ENCODE measurements around the gene MYL11.
"Not testable (repeated sequence)": the region's sequence is repeated elsewhere in the genome, so short reads cannot be mapped to it uniquely, and the experiment has no call there.

MYL11 gene

DNA sequence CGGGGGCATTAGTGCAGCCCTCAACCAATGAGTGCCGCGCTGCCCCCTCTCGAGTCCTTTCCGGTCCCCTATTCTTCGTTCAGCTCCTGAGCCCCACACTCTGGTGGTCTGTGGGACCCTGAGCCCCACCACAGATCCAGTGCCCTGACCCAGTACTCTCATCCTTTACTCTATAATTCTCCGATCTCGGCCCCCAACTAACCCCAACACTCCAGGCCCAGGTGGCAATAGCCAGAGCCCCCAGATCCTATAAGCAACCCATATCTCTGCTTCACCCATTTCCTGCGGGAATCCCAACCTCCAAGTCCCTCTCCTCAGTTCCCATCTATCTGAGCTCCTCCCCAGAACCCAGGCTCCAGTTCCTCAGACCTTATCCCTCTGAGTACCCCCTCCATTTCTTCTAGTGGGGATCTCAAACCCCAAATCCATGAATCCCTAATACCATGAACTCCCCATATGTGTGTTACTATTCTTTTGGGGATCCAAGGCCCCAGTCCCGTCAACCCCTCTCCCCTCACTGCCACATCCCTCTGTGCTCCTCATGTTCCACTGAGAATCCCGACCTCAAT is 3.3 kb upstream of the MYL11 start:
- DNase-seq (ENCODE audit: low read depth): no peak

DNA sequence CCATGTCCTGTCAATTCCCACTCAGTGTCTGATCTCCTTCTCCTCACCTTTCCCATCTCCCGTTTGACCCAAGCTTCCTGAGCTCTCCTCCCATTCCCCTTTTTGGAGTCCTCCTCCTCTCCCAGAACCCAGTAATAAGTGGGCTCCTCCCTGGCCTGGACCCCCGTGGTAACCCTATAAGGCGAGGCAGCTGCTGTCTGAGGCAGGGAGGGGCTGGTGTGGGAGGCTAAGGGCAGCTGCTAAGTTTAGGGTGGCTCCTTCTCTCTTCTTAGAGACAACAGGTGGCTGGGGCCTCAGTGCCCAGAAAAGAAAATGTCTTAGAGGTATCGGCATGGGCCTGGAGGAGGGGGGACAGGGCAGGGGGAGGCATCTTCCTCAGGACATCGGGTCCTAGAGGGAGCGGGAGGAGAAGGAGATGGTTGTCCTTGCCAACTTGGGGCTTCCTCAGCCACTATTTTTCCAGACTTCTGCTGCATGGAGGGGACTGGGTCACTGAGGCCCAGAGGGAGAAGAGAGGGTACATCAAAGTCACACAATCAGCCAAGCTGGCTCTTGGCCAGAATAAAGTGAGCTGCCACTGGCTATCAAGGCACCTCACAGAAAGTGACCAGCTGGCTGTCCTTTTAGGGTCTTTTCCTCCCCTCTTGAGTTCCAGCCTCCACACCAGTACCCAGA is 2.4 kb upstream of the MYL11 start:
- DNase-seq (ENCODE audit: low read depth): no peak

DNA sequence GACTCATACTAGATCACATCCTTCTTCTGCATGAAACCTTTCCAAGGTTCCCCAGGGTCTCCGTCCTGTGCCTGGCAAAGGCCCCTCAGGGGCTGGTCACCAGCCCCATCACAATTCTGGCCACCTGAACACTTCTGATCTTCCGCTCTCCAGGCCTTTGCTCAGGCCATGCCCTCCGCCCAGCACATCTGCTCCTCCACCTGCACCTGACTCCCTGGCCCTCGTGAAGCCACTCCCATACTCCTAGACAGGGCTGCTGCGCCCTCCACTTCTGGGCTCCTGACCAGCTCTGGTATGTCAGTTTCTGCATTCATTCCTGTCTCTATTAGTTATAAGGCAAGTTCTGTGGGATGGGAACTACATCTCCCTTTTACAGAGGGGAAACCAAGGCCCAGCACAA is 1.9 kb upstream of the MYL11 start:
- DNase-seq (ENCODE audit: low read depth): no peak

DNA sequence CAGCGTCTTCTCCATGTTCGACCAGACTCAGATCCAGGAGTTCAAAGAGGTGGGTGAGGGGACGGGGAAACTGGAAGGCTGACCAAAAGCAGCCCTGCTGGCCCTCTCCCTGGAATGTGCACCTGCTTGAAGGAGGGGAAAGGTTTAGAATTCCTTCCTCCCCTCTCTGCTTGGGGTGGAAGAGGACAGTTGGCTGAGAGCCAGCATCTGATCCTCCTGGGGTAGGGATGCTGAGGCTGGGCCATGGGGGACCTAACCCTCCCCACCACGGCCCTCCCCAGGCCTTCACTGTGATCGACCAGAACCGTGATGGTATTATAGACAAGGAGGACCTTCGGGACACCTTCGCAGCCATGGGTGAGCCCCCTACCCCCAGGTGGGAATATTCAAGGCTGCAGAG is 1.3 kb downstream of the MYL11 start:
- no peak for DNase-seq (ENCODE audit: low read depth)

DNA sequence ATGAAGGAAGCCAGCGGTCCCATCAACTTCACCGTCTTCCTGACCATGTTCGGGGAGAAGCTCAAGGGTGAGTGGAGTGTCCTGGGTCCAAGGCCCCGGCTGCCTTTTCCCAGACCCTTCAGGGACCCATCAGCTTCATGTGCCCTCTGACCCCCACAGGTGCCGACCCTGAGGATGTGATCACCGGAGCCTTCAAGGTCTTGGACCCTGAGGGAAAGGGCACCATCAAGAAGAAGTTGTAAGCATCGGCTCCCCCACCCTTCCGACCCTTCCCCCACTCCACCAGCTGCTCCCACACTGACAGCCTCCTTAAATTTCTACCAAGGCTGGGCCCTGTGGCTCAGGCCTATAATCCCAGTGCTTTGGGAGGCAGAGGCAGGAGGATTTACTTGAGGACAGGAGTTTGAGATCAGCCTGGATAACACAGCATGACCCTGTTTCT is 1.9 kb downstream of the MYL11 start:
- DNase-seq (ENCODE audit: low read depth): no peak

DNA sequence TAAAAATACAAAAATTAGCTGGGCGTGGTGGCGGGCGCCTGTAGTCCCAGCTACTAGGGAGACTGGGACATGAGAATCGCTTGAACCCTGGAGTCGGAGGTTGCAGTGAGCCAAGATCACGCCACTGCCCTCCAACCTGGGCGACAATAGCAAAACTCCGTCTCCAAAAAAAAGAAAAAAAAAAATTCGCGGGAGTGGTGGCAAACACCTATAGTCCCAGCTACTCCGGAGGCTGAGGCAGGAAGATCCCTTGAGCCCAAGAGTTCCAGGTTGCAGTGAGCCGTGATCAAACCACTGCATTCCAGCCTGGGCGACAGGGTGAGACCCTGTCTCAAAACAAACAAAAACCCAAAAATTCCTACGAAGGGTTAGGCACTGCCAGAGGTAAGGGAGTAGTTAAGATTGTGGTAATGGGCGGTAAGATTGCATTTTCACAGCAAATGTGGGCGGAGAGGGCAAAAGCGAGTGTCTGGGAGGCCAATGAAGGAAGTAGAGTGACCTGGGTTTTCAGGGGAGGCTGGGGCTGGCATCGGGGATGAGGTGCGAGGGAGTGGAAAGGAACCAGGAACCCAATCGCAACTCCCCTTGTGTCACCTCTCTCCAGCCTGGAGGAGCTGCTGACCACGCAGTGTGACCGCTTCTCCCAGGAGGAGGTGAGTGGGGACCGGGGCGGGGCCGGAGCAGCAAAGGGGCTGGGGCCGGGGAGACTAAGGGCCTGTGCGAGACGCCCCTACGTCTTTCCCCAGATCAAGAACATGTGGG is 2.6 kb downstream of the MYL11 start:
- DNase-seq (ENCODE audit: low read depth): no peak

DNA sequence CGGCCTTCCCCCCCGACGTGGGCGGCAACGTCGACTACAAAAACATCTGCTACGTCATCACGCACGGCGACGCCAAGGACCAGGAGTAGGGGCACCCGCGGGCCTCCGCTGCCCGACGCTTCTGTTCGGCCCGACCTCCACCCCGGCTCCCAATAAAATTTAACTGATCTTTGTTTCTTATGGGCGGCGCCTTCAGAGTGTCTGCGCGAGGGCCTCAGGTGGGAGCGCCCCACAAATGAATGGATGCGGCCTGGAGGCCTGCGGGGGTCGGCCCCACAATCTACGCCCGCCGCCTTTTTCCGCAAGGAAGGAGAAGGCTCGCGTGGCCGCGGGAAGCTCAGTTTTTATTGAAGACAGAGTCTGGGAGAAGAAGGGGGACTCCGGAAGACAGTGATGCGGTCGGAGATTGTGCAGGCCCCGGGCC is 3.2 kb downstream of the MYL11 start:
- no peak for DNase-seq (ENCODE audit: low read depth)

DNA sequence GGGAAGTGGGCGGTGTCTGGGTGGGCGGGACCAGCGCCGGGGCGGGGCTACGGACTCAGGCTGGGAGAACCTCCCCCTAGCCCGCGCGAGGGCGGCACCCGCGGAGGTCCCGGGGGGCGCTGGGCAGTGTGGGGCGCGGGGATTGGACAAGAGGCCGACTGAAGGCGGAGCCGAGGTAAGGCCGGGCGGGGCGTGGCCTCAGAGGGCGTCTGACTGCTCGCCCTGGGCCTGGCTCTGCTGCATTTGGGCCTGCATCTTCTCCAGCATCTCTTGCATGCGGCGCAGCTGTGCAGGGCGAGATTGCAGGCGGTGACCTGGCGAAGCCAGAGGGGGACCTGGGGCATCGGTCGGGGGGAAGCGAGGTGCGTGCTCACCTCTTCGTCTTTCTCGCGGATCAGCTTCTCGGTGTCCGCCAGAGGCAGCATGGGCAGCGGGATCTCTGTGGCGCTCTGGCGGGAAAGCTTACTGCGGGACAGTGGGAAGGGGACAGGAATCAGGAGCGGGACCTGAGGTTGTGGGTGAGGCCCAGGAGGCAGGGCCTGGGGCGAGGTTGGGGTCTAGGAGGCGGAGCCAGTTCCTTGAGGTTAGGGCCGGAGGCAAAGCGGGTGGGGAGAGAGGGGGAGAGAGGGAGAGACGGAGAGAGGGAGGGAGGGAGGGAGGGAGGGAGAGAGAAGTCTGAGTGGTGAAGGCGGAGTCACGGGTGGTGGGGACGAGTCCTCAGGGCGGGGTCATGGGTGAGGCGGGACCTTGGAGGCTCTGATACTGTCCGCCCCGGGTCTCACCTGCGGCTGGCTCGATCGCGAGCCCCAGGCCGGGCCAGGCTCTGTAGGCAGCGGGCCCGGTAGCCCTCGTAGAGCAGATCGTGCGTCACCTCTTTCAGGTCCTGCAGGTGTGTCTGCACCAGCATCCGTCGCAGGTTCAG is 3.9 kb downstream of the MYL11 start:
- peak; percentile 99 for DNase-seq (ENCODE audit: low read depth)

DNA sequence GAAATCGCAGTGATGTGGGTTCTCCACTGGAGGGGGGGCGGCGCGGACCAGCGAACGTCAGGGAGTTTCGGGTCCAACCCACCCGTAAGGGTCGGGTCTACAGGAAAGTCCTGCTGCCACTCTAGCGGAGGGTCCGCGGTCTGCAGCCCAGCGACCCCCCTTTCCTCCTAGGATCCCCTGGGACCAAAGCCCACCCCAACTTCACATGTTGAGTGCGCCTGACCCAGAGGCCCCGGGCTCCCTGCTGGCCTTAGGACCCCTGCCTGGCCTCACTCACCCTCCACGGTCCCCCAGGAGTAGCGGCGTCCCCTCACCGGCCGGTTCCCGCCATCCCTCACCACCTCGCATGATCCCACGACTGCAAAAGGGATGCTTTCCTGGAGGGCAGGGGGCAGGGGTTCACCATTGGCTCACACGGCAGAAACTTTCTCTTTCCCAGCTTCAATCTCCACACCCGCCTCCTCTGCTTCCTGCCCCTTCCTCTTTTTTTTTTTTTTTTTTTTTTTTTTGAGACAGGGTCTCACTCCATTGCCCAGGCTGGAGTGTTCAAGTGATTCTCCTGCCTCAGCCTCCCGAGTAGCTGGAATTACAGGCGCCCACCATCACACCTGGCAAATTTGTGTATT is 4.7 kb downstream of the MYL11 start:
- no peak for DNase-seq (ENCODE audit: low read depth)

DNA sequence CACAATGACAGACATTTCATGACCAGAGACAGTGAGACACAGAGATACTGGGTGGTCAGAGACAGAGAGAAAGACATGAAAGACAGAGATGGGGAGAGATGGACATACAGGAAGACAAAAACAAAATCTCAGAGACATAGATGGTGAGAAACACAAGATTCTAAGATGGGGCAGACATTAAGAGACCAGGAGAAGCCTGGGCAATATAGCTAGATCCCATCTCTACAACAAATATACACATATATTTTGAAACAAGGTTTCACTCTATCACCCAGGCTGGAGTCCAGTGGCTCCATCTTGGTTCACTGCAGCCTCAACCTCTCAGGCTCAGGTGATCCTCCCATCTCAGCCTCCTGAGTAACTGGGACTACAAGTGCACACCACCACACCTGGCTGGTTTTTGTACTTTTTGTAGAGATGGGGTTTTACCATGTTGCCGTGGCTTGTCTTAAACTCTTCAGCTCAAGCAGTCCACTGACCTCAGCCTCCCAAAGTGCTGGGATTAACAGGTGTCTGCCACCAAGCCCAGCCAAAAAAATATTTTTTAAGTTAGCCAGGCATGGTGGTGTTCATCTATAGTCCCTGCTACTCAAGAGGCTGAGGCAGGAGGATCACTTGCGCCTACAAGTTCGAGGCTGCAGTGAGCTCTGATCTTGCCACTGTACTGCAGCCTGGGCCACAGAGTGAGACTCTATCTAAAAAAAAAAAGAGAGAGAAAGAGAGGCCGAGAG is 5.6 kb downstream of the MYL11 start:
- DNase-seq (ENCODE audit: low read depth): no peak

DNA sequence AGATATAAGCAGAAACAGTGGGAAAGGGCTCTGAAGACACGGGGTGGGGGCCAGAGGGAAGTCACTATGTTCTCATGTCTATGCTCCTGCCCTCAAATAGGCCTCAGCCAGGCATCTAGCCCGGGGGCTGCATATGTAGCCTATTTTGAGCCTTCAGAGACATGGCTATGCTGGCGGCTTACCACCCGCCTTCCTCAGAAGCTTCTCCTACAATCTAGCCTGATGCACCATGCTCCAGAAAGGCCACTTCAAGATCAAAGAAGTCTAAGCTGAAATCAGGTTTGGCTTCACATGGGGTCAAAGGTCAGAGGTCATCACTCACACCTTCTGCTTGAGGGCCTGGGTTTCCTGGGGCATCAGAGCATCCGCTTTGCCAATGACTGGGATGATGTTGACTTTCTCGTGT is 6.2 kb downstream of the MYL11 start:
- no peak for DNase-seq (ENCODE audit: low read depth)

DNA sequence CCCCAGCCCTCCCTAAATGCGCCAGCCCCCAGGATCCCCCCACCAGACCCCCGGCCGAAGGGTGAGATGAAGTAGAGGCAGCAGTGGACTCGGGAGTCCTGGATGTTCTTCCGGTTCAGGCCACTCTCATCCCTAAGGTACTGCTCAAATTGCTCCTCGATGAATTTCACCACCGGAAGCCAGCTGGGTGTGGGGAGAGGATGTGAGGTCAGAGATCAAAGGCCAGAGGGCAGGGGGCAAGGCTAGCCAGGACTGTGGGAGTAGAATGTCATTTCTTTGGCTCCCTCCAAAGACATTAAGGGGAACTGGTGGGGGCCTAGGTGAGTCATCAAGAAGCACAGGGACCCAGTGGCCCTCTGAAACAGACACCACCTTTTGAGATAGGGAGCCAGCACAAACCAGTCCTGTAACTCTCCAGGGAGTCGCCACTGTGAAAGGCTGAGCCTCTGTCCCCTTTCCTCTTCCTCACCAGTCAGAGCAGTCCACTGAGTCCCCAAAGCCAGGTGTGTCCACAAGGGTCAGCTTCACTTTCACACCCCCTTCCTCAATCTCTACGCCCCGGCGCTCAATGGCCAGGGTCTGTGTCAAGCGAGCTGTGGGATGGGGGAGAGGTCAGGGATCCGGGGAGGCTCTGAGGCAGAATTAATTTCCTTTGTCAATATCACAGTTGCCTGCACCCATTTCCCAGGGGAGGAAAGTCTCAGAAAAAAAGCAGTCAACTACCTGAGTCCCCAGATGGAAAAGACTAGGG is 6.9 kb downstream of the MYL11 start:
- DNase-seq (ENCODE audit: low read depth): no peak

DNA sequence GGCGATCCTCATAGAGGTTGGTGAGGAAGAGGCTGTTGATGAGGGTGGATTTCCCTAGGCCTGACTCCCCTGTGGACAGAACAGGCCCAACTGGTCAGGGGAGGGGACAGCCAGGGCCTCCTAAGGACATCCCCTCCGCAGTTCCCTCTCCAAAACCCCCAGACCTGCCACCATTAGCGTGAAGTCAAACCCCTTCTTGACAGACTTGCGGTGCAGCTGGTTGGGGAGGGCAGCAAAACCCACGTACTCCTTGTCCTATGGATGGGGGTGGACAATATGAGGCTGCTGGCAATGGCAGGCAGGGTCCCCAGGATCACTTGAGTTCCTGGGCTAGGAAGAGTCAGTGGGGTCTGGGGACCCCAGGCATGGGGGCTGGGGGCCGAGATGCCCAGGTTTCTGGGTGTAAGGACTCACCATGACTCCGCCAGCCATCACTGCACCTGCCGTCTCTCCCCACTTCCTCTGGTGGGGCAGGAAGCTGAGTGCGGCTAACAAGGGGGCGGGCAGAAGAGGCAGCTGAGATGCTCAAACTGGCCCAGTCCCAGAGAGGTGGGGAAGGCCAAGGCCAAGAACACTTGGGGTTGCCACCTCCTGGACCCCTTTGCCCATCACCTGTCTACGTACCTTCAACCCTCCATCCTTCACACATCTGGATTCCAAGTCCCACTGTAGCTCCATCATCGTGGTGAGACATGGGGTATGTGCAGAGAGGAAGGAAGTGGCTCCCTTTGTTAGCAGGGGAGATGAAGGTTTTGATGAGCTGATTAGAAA is 7.7 kb downstream of the MYL11 start, which contains the start of gene SEPTIN1:
SEPTIN1 (minus strand) TSS at position 451 of the 771 bp plus-strand sequence; CDS start at position 432, 19 bp downstream.
- DNase-seq (ENCODE audit: low read depth): no peak

DNA sequence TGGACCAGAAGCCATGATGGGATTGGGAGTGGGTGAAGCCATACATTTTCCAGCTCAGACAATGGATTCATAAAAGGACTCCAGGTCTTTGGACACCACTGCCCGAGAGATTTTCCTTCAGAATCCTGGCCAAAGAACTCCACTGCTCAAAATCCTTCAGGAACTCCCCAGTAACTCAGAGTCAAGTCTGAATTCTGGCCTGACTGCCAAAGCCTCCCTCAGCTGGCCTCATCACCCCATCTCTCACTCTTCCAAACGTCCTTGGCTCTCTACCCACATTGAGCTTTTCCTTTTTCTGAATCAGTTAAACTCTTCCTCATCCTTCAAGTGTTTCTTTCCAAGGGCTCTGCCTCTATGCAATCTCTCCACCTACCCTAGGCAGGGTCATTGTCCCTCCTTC is 8.9 kb downstream of the MYL11 start:
- no peak for DNase-seq (ENCODE audit: low read depth)

DNA sequence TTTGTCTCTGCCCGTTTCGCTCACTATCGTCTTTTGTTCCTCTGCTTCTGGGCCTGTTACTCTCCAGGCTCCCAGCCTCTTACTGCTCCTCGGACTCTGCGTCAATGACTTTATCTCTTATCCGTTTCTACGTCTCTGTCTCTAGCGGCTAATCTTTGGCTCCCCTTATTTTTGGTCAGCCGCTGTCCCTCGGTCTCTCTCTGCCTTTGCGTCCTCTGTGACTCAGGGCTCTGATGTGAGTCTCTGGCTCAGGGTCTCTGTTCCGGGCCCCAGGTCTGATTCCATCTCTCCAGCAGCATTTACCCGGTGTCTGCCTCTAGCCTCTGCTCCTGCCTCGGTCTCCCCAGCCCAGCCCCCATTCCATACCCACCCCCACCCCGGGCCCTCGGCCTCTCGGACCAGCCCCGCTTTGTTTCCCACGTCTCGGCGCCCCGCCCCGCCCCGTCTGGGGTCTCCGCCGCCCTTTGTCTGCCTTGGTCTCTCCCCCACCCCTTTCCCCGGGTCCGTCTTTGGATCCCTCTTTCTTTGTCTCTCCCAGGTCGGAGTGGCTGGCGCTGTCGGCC is 20.1 kb downstream of the MYL11 start:
- DNase-seq (ENCODE audit: low read depth): no peak

DNA sequence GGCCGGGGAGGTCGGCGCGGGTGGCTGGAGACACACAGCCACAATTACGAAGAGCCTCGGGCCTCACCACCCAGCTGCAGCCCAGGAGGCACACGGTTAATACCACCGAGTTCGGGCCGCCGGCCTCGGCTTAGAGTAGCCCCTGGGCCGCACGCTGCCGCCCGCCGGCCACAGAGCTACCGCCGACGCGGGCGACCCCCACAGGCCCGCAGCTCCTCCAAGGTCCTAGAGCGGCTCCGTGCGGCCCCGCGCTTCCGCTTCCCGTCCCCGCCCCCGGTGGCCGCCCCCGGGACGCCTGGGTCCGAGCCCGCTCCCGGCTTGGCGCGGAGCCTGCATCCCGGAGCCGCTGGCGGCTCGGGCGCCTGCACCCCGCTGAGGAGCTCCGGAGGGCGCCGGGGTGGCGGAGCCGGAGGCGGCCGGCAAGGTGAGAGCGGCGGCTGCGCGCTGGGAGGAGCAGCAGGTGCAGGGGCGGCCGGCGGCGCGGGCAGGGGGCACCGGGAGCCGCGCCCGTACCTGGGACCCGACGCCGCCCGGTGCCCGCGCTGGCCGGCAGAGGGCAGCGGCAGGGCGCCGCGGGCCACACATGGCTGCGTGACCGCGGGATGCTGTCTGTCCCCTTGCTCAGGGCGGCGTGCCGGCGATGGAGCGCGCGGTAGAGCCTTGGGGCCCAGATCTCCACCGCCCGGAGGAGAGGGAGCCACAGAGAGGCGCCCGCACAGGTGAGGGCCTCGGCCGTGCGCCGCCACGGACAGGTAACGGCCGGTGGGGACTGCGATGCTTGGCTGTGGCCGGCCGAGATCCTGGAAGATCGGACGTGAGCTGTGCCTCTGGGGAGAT is 20.8 kb downstream of the MYL11 start, which contains the start of gene ZNF48:
ZNF48 (plus strand) TSS at position 266 of the 837 bp plus-strand sequence; CDS start at position 641, 375 bp downstream.
- DNase-seq (ENCODE audit: low read depth): no peak

DNA sequence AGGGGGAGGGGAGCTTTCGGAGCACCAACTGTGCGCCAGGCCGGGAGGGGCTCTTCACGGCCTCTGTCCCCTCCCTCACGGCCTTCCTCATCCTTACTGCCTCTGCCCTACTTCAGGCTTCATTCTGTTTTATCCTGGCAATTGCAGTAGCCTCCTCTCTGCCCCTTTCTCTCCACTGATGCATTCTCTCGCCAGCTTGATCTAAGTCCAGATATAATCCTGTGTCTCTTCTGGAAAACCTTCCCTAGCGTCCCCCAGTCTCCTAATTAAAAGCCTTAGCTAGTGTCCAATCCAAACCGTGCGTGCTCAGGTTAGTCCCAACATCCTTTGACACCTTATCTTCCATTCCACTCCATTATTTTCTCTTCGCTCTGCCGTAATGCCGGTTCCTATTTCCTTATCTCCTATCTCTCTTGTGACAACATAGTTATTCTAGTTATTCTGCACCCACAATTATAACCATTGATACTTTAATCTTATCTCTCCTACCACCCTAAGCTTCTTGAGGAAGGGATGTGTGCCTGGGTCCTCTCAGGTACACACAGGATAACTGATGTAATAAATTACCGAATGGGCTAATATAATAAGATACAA is 21.5 kb downstream of the MYL11 start:
- no peak for DNase-seq (ENCODE audit: low read depth)

DNA sequence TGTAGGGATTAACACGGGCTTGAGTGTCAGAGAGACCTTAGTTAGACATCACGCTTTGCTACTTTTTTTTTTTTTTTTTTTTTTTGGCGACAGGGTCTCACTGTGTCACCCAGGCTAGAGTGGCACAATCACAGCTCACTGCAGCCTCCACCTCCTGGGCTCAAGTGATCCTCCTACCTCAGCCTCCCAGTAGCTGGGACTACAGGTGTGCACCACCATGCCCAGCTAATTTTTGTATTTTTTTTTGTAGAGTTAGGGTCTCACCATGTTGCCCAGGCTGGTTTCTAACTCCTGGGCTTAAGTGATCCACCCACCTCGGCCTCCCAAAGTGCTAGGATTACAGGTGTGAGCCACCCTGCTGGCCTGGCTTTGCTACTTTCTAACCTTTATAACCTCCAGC is 22.0 kb downstream of the MYL11 start:
- DNase-seq (ENCODE audit: low read depth): not testable (repeated sequence)

Measured in stimulated activated CD8-positive, alpha-beta memory T cell treated with anti-CD3 and anti-CD28 coated beads, Interleukin-7, amount 100 ng/mL, for 24 hours (primary cell).